Esophagus muscularis mucosa (tissue), 4 donors: ENCODE data around the gene PLEKHH3. TPM values are rescaled to one million over a fixed set of nuclear protein-coding genes. Genes with fewer than 3 reads are reported as not detected.
A peak's percentile ranks its signal among the peaks of the same experiment; 100 is the strongest.

Experiments used
- DNase-seq: peaks from one replicate; pipeline ENCODE4 v3.0.0-alpha.2; 2017; ENCODE audit errors: extremely low spot score
- H3K27ac ChIP-seq, 4 donors: fragments of 200-600 bp; sonication (generic); replicated peaks in 1 of 4; 1 replicate in 3 of 4; 2 replicates in 1 of 4; pipeline ENCODE4 v1.5.1; 2016 to 2019; ENCODE audit warnings: mild to moderate bottlenecking in 1 of 4
- H3K27me3 ChIP-seq, 4 donors: fragments of 200-600 bp; sonication (generic); one replicate each; pipeline versions ENCODE4 v1.5.1 to v1.6.0; 2016 to 2019
- H3K36me3 ChIP-seq, 4 donors: fragments of 200-600 bp; sonication (generic); one replicate each; pipeline ENCODE4 v1.5.1; 2016 to 2019
- H3K4me1 ChIP-seq, 4 donors: fragments of 200-600 bp; sonication (generic); one replicate each; pipeline ENCODE4 v1.5.1; 2016 to 2019
- H3K4me3 ChIP-seq, 4 donors: fragments of 200-600 bp; sonication (generic); 1 replicate in 2 of 4; 2 replicates in 2 of 4; pipeline ENCODE4 v1.5.1; 2016 to 2019; ENCODE audit warnings: mild to moderate bottlenecking in 4 of 4, moderate library complexity in 1 of 4
- H3K9me3 ChIP-seq, 4 donors: fragments of 200-600 bp; sonication (generic); 1 replicate in 3 of 4; 2 replicates in 1 of 4; pipeline ENCODE4 v1.5.1; 2016 to 2019
- CTCF ChIP-seq, 3 experiments: fragments of 200-600 bp in 2 of 3; fragments of 450-650 bp in 1 of 3; sonication (generic) in 2 of 3; IDR thresholded peaks; one replicate each; pipeline ENCODE4 v1.5.1; 2017 to 2019; ENCODE audit warnings: antibody characterized with exemption in 3 of 3, mild to moderate bottlenecking in 2 of 3, moderate library complexity in 1 of 3
- EP300 ChIP-seq: sonication (generic); formaldehyde crosslinking; IDR thresholded peaks from one replicate; pipeline ENCODE4 v1.6.1; 2017; ENCODE audit warnings: antibody characterized with exemption
- POLR2A ChIP-seq: fragments of 450-650 bp; IDR thresholded peaks from one replicate; pipeline ENCODE4 v1.6.1; 2017; ENCODE audit warnings: antibody characterized with exemption, moderate library complexity, mild to moderate bottlenecking, low read depth
- POLR2AphosphoS5 ChIP-seq, 2 donors: sonication (generic); formaldehyde crosslinking; IDR thresholded peaks; one replicate each; pipeline ENCODE4 v1.6.1; 2017; ENCODE audit warnings: antibody characterized with exemption in 2 of 2
- WGBS: methylation state at CpG from one replicate; pipeline ENCODE4 v1.1.5; 2018; 5-methylcytosine and 5-hydroxymethylcytosine counted together
- intact Hi-C: fragments of 100-400 bp; cut with DNase I; formaldehyde crosslinking; loops from one replicate; pipeline ENCODE4 v1.15.1; 2023
- total RNA-seq, 4 donors: library from RNA; depleted of rRNA; stranded (reverse); fragments of >200 nt; gene quantifications; one replicate each; pipeline versions ENCODE4 v1.1.0 to v1.2.1, GENCODE V29; 2016

The PLEKHH3 gene
- total RNA-seq, 4 donors from 2014 or later: 20.3 to 41.2 (median 27.3) TPM

GRCh38 chr17:42685831-42686230 lies 9.0 kb upstream of the PLEKHH3 start:
- Histone ChIP-seq H3K27ac (no peak overlapping the region), H3K36me3 (peaks cover 3 to 64% (median 31%) of the 10 kb centered on the region in 4 donors), H3K4me1 (peaks cover 34 to 43% (median 42%) of the 10 kb centered on the region in 4 donors), H3K27me3 (no peaks in the 10 kb centered on the region), H3K4me3 (no peak overlapping the region), H3K9me3 (no peaks in the 10 kb centered on the region)
- TF ChIP-seq POLR2AphosphoS5 (IDR thresholded peaks at IDR 0.05) (no peak), CTCF (IDR thresholded peaks at IDR 0.05) (no peak), EP300 (no peak), POLR2A (no peak)
- DNase-seq: no peak
- intact Hi-C loops: no loop called here
- 85% methylated on average over 11 of the region's 14 CpGs for WGBS

- Histone ChIP-seq H3K4me3 (no peak overlapping the region), H3K9me3 (no peaks in the 10 kb centered on the region), H3K4me1 (peaks cover 42 to 51% (median 50%) of the 10 kb centered on the region in 4 donors), H3K27ac (peak overlapping the region in 3 of 4 donors; percentile 66 to 99 (median 97)), H3K27me3 (no peaks in the 10 kb centered on the region), H3K36me3 (peaks cover 3 to 56% (median 27%) of the 10 kb centered on the region in 4 donors)
- intact Hi-C loops: no loop called here
- no peak for DNase-seq
- WGBS: 88% methylated on average over 47 of the region's 50 CpGs
- no peak for TF ChIP-seq POLR2AphosphoS5 (IDR thresholded peaks at IDR 0.05)
Measured at GRCh38 chr17:42684929-42685556, 8.2 kb upstream of the PLEKHH3 start.

- no peak for DNase-seq
- peaks cover 57 to 66% (median 65%) of the 10 kb centered on the region in 4 donors for H3K4me1 ChIP-seq
- peak overlapping the region; percentile 66 to 99 (median 98) for H3K27ac ChIP-seq
- intact Hi-C loops: no loop called here
- TF ChIP-seq POLR2A (no peak), POLR2AphosphoS5 (IDR thresholded peaks at IDR 0.05) (peak in 1 of 2 donors; percentile 53)
- 26% methylated on average over 24 of the region's 25 CpGs for WGBS
- H3K36me3 ChIP-seq: peaks cover 3 to 41% (median 20%) of the 10 kb centered on the region in 4 donors
- H3K4me3 ChIP-seq: peak overlapping the region; percentile 53 to 66 (median 55)
- H3K27me3 ChIP-seq: no peaks in the 10 kb centered on the region
- H3K9me3 ChIP-seq: no peaks in the 10 kb centered on the region
Measured at GRCh38 chr17:42683407-42684034, 6.7 kb upstream of the PLEKHH3 start.

- intact Hi-C loops: no loop called here
- Histone ChIP-seq H3K9me3 (no peaks in the 10 kb centered on the region), H3K36me3 (peaks cover 3 to 34% (median 19%) of the 10 kb centered on the region in 4 donors), H3K4me1 (peaks cover 59 to 71% (median 69%) of the 10 kb centered on the region in 4 donors), H3K4me3 (peak overlapping the region; percentile 53 to 66 (median 55)), H3K27ac (peak overlapping the region; percentile 66 to 99 (median 98)), H3K27me3 (no peaks in the 10 kb centered on the region)
- no peak for DNase-seq
- WGBS: under 1% methylated on average over 11 of the region's 34 CpGs
- TF ChIP-seq POLR2A: no peak
- TF ChIP-seq POLR2AphosphoS5 (IDR thresholded peaks at IDR 0.05): no peak
- TF ChIP-seq CTCF (IDR thresholded peaks at IDR 0.05): no peak
- no peak for TF ChIP-seq EP300
Measured at GRCh38 chr17:42682722-42683403, 6.1 kb upstream of the PLEKHH3 start.

- Histone ChIP-seq H3K4me1 (peaks cover 65 to 78% (median 76%) of the 10 kb centered on the region in 4 donors), H3K27ac (peak within 1 kb of the TSS; percentile 66 to 99 (median 98)), H3K27me3 (no peaks in the 10 kb centered on the region), H3K36me3 (peaks cover 1 to 27% (median 13%) of the 10 kb centered on the region in 4 donors), H3K9me3 (no peaks in the 10 kb centered on the region), H3K4me3 (peak within 1 kb of the TSS; percentile 53 to 66 (median 55))
- WGBS: 10% methylated on average over 22 of the region's 22 CpGs
- TF ChIP-seq EP300 (peak; percentile 76), POLR2A (no peak), CTCF (IDR thresholded peaks at IDR 0.05) (no peak), POLR2AphosphoS5 (IDR thresholded peaks at IDR 0.05) (peak; percentile 40 to 53)
- intact Hi-C loops: no loop called here
- DNase-seq: no peak
Measured at GRCh38 chr17:42681976-42682721, 5.4 kb upstream of the PLEKHH3 start, which contains the start of gene CNTNAP1. Gene CNTNAP1 (plus strand): TSS chr17:42682531. CDS start chr17:42682830, 299 bp downstream.
